Stimulated activated CD8-positive, alpha-beta memory T cell treated with anti-CD3 and anti-CD28 coated beads, Interleukin-4, amount 100 ng/mL, for 4 hours (primary cell): ENCODE data around the gene TLL1.

Experiments
- DNase-seq, 2 donors: peaks; one replicate each; pipeline ENCODE4 v3.0.0-alpha.2; 2020; ENCODE audit warnings: low read depth in 2 of 2, low spot score in 1 of 2

TLL1 gene

DNA sequence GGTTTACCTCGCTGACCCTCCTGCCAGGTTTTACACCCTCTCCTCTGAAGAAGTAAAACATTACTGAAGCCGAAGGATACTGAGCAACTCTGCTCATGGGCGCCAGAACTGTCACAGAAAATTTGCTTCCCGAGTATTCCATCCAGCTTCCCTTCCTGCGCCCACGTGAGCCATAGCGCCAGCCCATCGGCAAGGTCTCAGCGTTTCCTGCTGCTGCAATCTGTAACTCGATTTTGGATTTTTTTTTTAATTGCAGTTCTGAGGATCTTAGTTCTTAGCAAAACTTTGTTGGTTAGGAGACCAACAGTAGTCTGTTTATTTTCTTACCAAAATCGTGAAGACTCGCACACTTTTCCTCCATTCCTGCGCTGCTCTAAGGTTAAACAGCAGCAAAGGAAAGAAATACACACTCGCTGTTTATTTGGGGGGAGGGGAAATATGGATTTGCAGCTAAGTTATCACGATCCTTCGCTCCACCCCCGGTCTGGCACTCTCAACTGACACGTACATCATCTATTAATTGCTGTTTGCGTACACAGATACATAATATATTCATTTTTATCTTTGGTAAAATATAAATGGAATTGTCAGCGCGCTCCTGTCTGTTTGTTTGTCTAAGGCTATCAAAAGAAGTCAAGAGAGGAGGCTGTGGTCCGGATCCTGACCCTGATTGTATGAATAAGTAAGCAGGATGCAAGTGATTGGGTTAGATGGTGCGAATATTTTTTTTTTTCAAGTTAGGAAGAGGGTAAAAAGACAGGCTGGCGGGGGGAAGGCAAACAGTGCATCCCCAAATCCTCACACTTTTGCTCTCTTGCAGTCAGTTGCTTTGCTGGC is at the start of gene TLL1:
TSS of gene TLL1 (plus strand) at position 777 of the 837 bp plus-strand sequence. CDS start 668 bp downstream, outside the sequence.
- DNase-seq = no peak

- no peak for DNase-seq
These were observed 46.9 kb upstream of the TLL1 start for GRCh38 chr4:165826166-165826565.

GRCh38 chr4:165827018-165827417 is 46.0 kb upstream of the TLL1 start:
- DNase-seq = no peak

DNA sequence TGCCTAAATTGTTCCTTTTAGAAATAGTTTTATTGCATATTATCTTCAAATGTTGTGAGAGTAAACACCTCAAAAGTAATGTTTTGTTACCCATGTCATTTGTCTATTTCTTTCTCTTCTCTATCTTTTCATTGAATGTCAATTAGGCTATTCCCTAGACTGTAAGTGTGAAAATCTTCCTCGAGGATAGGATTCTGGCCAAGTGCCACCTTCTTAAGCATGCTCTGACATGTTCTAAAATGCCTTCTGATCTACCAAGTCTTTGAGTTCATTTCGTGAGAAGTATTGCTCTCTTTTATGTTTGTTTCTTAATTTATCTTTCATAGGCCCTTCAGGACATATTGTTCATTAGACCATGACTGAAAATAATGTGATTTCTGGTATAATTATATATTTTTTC is 44.1 kb upstream of the TLL1 start:
- no peak for DNase-seq

GRCh38 chr4:165834116-165834515 is 38.9 kb upstream of the TLL1 start:
- DNase-seq = no peak

- DNase-seq = no peak
These were observed 34.5 kb upstream of the TLL1 start for GRCh38 chr4:165838575-165838974.

- DNase-seq = no peak
These were observed 33.3 kb upstream of the TLL1 start for GRCh38 chr4:165839615-165840333.

DNA sequence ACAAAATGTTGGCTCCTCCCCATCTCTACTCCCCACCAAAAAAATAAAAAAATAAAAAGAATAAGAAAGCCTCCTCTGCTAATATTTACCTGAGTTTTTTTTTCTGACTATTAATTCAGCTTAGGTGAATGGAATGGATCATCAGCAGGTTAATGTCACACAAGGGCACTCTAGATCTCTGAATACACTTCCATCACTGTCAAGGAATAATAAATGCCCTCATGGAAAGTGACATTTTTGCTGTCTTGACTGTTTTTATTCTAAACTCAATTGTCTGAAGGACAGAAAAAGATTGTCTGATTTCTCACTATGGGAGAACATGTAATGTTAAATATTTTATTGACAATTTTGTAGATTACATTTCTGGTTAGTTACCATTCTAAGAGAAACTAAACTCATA is 30.4 kb upstream of the TLL1 start:
- no peak for DNase-seq

GRCh38 chr4:165844161-165844560 is 28.9 kb upstream of the TLL1 start:
- DNase-seq = no peak

DNA sequence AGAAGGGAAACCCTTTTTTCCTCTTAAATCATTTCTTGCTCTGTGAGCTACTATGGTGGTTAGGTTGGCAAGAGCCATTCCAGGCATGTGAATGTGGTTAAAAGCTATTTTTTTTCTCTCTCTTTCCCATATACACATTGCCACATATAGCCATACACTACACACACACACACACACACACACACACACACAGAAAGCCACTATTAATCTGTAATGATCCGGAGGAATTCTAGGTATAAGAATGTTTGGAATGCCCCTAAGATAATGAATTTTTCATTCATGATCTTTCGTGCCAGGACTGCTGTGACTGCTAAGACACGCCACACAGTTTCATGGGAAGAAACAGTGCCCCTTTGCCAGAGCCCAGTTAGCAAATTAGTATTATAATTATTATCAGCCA is 21.8 kb upstream of the TLL1 start:
- no peak for DNase-seq

GRCh38 chr4:165855191-165855590 is 17.8 kb upstream of the TLL1 start:
- DNase-seq = no peak

- DNase-seq = no peak
These were observed 11.7 kb upstream of the TLL1 start for GRCh38 chr4:165861363-165861762.

DNA sequence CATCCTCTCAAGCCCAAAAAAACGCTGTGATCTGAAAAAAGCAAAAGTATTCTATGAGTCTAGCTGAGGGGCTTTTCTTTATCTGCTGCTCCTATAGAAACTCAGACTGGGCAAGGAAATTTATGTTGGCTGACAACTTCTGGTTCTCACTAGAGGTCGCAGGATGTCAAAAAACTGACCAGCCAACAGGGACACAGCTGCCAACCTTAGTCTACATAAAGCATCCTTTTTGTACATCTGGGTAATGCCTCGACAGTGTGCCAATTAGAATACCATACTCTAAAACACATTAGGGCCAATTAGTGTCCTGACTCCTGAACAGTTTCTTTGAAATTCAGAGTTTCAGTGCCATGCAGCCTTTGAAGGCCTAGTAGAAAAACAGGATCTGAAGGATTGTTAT is 8.8 kb upstream of the TLL1 start:
- DNase-seq = no peak

- no peak for DNase-seq
These were observed 6.9 kb upstream of the TLL1 start for GRCh38 chr4:165866019-165866650.

DNA sequence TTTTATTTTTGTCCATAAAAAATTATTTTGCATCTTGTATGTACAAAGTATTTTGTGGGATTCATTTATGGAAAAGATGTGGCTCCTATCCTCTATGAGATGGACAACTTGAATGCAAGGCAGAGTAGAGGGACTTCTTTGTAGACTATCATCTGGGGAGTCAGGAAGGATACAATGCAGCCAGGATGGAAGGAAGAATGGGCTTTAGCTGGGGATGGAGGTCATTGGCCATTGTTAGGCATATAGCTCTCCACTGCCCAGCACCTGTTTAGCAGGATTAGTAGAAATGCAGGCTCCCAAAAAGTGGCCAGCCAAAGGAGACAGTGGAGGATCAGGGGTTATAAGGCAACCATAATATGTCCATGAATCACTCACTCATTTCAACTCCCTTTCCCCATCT is 5.1 kb upstream of the TLL1 start:
- no peak for DNase-seq

- DNase-seq = no peak
These were observed 448 bp downstream of the TLL1 start for GRCh38 chr4:165873298-165874071.

DNA sequence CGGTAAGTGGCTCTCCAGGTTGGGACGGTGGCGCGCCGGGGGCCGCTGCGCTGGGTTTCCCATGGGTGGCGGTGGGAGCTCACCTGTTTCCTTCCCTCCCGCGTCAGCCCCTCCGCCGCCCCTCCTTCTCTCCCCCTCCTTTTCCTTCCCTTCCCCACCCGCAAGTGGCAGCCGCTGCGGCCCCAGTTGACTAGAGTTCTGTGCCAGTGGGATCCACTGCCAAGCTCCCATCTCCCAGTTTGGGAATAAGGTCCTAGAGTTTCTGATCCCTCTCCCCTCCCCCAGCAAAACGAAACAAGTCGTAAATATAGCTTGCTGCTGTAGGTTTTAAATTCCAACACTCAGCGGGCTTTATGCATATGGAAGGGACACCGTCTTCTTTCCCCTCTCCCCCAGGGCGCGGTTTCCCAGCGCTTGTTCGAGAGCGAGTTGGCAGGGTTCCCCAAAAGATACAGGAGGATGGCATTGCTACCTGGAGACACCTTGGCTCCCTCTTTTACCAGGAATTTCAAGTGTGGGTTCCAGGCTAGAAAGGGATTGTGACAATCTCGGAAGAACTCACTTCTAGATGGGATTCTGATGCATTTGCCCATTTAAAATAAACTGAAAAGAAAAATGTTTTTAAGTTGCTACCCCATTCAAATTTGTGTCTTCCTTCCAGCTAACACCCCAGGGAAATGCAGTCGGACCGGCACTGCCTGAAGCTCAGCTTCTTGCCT is 1.2 kb downstream of the TLL1 start:
- no peak for DNase-seq

GRCh38 chr4:165874791-165875371 is 1.8 kb downstream of the TLL1 start:
- DNase-seq = no peak

- DNase-seq = no peak
These were observed 2.4 kb downstream of the TLL1 start for GRCh38 chr4:165875446-165875845.

- DNase-seq = no peak
These were observed 4.2 kb downstream of the TLL1 start for GRCh38 chr4:165877286-165877685.
